Measurements from ENCODE around the gene SPIRE2. TPM values are rescaled to one million over a fixed set of nuclear protein-coding genes. Genes with fewer than 3 reads are reported as not detected.
A peak's percentile ranks its signal among the peaks of the same experiment; 100 is the strongest.
"Not testable (repeated sequence)": the region's sequence is repeated elsewhere in the genome, so short reads cannot be mapped to it uniquely, and the experiment has no call there.

SPIRE2 gene
- total RNA-seq, 1 donor from 2014 or later, result 2.8 TPM

GRCh38 chr16:89870440-89870839 is 42.2 kb downstream of the SPIRE2 start:
- no peak for DNase-seq (ENCODE audit: low read depth)
- TF ChIP-seq CTCF (conservative IDR thresholded peaks at IDR 0.05; ENCODE audit: low read depth, low read length), result no peak
- H3K4me3 ChIP-seq (ENCODE audit: low read depth, low read length), result no peak overlapping the region

- TF ChIP-seq CTCF (conservative IDR thresholded peaks at IDR 0.05; ENCODE audit: low read depth, low read length), result no peak
- no peak for DNase-seq (ENCODE audit: low read depth)
- H3K4me3 ChIP-seq (ENCODE audit: low read depth, low read length), result no peak overlapping the region
Observed at GRCh38 chr16:89871895-89872294, 43.6 kb downstream of the SPIRE2 start.

- no peak for DNase-seq (ENCODE audit: low read depth)
- H3K4me3 ChIP-seq (ENCODE audit: low read depth, low read length), result peak within 1 kb of the TSS; percentile 98
- no peak for TF ChIP-seq CTCF (conservative IDR thresholded peaks at IDR 0.05; ENCODE audit: low read depth, low read length)
Observed at GRCh38 chr16:89873109-89873971, 45.1 kb downstream of the SPIRE2 start, which contains the start of gene TCF25. Gene TCF25 (plus strand): TSS chr16:89873592. CDS start chr16:89873668, 76 bp downstream.

- H3K4me3 ChIP-seq (ENCODE audit: low read depth, low read length), result peak overlapping the region; percentile 98
- DNase-seq (ENCODE audit: low read depth), result peak; percentile 30
- TF ChIP-seq CTCF (conservative IDR thresholded peaks at IDR 0.05; ENCODE audit: low read depth, low read length), result no peak
Observed at GRCh38 chr16:89873972-89874689, 45.9 kb downstream of the SPIRE2 start.

- DNase-seq (ENCODE audit: low read depth); H3K4me3 ChIP-seq (ENCODE audit: low read depth, low read length): not testable (repeated sequence)
Observed at GRCh38 chr16:89879123-89879522, 50.8 kb downstream of the SPIRE2 start.

GRCh38 chr16:89880477-89881367 is 52.4 kb downstream of the SPIRE2 start:
- H3K4me3 ChIP-seq (ENCODE audit: low read depth, low read length), result no peak overlapping the region
- DNase-seq (ENCODE audit: low read depth), result no peak
- TF ChIP-seq CTCF (conservative IDR thresholded peaks at IDR 0.05; ENCODE audit: low read depth, low read length), result no peak

- TF ChIP-seq CTCF (conservative IDR thresholded peaks at IDR 0.05; ENCODE audit: low read depth, low read length), result no peak
- no peak for DNase-seq (ENCODE audit: low read depth)
- no peak overlapping the region for H3K4me3 ChIP-seq (ENCODE audit: low read depth, low read length)
Observed at GRCh38 chr16:89881368-89881730, 53.1 kb downstream of the SPIRE2 start.
